ENCODE measurements around the gene NXT1.

NXT1 gene

DNA sequence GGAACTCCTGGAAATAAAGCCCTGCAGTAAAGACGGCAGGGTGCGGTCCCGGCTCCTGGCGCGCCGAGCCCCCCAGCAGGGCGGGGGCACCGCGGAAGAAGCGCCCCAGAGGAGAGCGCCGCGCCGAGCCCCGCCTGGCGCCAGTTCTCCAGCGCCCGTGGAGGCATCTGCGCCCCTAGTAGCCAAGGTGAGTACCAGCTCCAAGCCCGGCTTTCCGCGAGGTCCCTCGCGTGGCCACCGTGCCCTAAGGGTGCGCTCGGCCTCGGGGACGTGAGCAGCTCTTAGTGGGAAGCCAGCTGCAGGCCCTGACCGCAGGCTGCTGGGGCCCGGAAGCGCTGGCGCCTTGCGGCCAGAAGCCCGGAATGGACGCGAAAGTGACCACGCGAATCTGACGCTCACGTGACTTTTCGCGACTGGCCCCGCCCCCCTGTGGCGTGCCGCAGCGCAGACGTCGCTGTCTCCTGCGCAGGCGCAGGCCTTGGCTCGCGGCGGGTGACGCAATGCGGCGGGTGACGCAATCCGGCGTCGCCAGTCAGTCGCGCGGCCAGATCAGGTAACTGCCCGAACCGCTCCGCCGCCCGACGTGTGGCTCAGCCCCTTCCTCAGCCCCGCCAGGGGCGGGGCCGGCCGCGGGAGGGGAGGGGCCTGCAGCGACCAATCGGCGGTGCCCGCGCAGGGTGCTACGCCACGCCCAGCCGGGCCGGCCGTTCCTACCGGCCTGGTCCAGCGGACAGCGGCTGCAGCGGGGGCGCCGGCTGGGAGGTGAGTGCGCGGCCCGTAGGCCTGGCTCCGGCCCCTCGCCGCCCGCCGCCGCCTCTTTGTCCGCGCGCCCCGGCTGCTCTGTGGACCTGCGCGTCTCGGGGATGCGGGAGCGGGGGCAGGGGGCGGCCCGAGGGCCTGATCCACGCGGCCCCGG, 11.1 kb downstream of the NXT1 start, which contains the start of gene GZF1:
GZF1 (plus strand) TSS at position 707 of the 916 bp plus-strand sequence. CDS start 2,202 bp downstream, outside the sequence.
- peak; percentile 87 for DNase-seq

DNA sequence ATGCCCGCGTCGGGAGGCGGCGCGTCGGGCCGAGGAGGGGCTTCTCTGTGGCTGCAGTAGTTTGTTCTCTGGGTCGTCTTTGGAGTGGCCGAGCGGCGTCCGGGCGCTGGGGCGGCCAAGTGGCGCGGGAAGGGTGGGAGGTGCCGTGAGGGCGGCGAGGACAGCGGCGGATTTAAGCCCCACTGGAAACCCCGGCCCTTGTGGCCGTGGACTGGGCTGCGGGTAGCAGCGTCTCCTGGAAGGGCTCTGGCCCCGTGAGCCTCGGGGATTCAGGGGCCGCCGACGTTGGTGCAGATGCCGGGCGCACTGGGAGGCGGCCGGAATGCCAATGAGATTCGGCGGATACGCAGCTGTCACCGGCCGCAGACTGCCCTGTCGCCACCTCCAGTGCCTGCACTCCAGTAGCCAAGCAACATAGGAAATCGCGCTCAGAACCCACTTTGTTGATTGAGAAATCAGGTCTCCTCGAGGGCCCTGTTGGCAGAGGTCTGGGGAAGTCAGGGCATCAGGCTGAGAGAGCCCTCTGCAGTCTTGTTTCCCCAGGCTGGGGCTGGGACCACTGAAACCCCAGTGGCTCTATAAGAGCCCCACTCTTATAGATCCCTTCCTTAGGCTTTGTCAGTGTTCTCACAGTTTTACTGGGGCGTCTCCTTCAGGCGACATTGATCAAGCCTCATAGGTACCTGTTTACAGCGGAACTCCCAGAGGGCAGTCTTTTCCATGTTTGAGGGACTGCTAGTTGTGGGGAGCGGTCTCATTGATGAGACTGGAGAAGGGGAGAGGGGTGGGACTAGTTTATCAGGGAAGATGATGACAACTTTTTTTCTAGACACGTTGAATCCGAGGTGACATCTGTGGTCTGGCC, 12.0 kb downstream of the NXT1 start:
- DNase-seq: no peak

DNA sequence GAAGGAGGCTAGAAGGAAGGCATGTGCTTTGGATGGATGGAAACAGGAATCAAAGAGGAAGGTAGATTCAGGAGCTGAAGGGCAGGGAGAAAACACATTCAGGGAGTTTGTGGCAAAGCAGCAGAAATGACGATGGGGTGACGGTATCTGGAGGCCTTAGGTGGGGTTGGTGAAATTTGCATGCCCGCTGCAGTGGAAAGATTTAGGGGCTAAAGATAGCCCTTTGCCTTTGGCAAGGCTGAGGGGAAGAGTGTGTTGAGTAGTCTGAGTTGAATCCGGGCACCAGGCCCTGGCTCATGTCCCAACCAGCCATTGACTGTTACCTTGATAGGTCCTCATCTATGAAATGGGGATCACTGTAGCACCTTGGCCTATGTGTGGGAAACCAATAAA, 12.7 kb downstream of the NXT1 start:
- DNase-seq: no peak

DNA sequence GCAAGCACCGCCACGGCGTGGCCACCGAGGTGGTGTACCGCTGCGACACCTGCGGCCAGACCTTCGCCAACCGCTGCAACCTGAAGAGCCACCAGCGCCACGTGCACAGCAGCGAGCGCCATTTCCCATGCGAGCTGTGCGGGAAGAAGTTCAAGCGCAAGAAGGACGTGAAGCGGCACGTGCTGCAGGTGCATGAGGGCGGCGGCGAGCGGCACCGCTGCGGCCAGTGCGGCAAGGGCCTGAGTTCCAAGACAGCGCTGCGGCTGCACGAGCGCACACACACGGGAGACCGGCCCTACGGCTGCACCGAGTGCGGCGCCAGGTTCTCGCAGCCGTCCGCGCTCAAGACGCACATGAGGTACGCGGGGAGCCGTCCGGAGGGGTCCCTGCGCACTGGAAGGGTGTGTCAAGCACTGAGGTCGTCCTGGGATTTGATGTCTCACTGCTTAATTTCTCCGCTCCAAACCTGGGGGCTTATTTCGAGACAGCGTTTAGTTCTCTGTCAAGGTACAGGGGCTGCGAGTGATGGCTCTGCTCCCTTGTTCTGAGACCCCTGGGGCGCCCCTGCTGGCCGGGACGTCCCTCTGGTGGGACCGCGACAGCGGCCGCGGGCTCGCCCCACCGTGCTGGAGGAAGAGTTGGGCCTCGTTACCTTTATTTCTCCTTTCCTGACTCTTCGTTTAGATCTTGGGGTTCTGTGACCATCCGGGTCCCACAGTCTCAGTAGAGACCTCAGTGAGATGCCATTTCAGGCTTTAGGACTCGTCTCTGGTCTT, 15.0 kb downstream of the NXT1 start:
- DNase-seq: no peak

DNA sequence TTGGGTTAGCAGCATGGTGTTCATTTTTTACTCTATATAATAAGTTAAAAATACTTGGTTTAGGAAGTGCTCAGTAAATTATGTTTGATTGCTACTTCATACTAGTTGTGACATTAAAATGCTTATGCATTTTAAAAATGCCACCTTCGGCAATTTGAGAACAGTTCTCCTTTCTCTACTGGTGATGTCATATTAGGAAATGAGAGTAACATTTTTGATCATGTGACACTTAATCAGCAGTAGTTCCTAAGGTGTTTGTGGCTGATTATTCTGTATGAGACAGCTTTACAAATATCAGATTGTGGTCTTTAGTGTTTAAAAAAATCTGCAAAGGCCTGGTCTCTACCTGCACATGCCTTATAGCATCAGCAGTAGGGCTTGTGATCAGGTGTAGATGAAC, 15.8 kb downstream of the NXT1 start:
- DNase-seq: no peak

DNA sequence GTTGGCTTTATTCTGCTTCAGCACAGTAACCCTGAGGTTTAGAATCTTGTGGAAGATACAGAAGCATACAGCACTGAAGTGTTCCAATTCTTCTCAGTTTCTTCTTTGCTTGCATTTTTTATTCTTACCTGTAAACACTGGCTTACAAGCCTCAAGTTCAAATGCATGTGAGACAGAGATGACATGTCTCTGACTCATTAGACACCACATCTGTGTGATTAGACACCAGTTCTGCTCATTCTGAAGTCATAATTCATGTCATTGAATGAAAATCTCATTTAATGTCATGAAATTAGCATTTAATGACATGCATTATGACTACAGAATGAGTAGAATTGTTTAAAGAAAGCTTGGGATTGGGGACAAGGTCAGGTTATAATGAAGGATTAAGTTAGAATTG, 17.2 kb downstream of the NXT1 start:
- no peak for DNase-seq

DNA sequence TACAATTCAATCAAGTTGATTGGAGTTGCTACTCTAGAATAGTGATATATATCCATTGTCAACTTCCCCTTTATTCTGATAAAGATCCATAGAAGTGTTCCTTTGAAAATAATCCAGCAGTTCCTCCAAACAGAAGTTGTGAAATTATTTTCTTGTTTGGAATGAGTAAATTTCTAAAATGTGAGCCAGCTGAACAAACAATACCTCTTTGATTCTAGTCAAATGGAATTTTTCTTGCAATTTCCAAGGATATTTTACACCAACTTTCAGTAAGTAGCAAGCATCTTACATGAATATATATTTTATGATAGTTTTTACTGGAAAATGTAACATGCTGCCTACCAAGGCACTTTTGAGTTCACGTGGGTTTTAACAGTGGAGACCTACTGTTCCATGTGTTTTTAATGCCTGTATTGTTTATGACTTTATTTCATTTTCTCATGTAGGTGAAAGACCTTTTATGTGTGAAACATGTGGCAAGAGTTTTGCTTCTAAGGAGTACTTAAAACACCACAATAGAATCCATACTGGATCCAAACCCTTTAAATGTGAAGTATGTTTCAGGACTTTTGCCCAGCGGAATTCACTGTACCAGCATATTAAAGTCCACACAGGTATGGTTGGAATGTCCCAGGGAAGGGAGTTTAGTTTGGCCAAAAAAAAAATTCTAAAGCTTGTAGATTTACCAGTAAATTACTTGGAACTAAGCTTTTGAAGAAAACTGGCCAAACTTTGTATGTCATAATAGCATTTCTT, 17.9 kb downstream of the NXT1 start:
- no peak for DNase-seq

DNA sequence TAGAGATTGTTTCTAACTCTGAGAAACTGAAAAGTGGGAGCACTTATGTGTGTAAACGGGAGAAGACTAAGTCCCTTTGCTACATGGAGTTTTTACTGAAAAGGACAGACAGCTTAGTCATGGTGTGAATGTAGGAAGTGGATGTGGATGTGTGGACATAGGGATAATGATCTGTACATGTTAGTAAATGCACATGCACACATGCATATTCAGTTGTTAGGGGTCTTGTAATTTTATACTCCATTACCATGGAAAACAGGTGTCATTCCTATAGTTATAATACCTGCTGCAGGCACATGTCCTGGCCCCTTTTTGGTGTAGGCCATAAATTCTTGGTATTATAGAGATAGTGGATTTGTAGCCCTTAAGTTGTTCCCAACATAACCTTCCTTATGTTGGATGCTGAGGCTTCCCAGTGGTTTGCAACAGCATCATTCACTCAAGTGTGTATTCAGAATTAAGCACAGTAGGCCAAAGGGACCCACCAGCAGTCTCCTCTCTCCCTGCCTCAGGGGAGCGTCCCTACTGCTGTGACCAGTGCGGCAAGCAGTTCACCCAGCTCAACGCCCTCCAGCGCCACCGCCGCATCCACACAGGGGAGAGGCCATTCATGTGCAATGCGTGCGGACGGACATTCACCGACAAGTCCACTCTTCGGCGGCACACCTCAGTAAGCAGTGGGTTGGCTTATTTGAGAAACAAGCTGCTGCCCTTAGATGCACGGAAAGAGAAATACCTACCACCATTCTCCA, 18.7 kb downstream of the NXT1 start:
- DNase-seq: no peak

DNA sequence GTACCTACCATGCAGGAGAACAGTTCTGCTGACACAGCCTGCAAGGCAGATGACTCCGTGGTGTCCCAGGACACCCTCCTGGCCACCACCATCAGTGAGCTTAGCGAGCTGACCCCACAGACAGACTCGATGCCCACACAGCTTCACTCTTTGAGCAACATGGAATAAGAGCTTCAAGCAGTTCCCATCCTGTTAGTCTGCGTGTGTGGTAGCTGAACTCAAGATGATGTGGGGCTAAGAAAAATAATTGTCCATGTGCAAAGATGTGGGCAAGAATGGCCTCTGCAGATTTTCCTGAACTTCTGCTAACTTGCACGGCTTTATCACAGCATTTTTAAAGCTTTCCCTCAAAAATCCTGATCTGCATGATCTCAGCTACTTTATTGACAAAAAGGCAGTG, 19.7 kb downstream of the NXT1 start:
- no peak for DNase-seq

DNA sequence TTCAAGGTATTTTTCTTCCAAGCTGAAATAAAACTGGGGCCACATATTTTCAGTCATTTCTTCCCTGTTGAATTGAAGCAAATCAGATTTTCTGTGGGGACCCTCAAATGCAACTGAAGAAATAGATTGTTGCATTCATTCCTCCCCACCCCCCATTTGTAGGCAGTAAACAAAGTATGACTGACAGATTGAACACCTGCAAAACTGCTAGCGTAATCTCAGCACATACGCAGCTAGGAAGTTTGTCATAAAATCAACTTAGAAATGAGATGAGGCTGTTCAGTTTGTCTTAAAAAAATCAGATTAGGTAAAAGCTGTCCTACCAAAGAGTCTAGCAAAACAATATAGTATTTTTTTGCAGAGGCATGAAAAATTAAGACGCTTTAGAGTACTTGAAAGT, 20.3 kb downstream of the NXT1 start:
- DNase-seq: no peak

DNA sequence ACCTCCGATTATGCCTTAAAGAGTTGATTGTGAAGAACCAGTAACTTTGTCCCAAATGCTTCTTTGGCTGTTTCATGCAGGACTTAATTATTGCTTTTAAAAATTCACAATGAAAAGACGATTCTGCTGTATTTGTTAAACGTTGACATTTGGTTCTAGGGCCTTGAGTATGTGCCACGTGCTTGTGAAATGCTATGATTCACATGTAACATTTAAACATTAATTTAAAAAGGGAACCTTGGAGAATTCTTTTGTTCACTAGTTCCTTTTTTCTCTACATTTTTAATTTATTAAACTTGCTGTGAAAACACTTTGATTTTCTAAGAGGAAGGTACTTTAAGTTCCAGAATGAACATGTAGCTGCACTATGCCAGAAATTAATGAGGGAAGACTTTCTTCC, 20.9 kb downstream of the NXT1 start:
- no peak for DNase-seq

DNA sequence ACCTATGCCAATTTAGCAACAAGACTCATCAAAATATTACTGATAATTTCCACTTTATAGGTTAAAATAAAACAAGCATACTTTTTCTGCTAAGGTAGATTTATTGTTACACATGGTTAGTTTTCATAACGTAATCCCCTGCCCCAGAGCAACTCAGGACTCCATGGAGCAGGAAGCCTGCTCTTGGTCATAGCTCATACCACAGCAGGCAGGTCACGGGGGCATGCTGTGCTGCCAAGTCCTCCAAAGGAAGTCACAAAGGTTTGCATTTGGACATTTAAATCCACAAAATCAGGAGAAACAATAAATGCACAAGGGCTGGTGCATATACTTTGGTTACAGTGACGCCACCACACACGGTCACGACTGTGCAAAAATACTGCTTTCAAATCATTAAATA, 23.9 kb downstream of the NXT1 start:
- no peak for DNase-seq

DNA sequence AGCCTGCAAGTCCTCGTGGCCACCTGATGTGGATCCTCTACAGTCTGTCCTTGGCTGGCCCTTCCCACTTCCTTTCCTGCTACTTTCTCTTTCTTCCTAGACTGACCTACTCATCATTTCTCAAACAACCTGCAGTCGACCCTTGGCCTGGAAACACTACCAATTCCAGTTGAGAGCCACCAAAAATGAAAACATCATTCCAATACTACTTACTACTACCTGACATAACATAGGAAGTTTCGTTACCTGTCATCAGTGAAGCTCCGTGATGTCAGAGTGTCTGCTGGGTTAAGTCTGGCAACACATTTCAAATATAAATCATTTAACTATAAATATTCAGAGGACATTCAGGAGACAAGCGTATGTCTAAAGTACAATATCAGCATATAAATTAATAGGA, 25.2 kb downstream of the NXT1 start:
- no peak for DNase-seq

DNA sequence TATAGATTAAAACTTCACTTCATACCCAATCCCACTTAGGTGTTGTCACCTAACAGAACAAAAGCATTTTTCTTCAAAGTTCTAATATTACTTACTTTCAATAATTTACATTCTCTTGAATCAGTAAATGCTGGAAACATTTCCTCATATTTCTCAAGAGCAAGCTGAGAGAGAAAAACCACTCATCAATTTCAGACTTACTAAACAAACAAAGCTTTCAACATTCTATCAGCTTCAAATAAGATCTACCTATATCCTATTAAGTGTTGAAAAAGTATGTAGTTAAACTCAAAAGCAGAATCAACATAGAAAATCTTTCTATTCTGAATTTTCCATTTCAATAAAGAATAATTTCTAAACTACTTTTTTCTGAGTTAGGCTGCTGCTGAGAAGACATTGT, 29.2 kb downstream of the NXT1 start:
- no peak for DNase-seq

DNA sequence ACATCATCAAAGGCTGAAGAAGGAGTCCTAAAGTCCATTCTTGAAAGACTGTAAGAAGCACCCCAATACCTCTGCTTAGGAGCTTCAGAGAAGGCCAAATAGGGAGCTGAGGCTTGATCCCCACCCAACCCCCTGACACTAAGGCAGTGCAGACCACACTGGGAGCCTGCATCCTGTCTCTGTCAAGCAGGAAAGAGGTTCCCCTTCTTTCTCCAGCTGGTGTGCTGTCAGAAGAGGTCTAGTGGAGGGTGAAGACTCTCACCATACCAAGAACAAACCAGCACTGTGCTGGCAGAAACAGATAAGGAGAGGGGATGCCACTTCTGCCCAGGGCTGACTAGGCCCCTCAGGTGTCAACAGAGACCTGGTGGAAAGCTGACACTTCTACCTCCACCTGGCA, 31.3 kb downstream of the NXT1 start:
- DNase-seq: no peak

DNA sequence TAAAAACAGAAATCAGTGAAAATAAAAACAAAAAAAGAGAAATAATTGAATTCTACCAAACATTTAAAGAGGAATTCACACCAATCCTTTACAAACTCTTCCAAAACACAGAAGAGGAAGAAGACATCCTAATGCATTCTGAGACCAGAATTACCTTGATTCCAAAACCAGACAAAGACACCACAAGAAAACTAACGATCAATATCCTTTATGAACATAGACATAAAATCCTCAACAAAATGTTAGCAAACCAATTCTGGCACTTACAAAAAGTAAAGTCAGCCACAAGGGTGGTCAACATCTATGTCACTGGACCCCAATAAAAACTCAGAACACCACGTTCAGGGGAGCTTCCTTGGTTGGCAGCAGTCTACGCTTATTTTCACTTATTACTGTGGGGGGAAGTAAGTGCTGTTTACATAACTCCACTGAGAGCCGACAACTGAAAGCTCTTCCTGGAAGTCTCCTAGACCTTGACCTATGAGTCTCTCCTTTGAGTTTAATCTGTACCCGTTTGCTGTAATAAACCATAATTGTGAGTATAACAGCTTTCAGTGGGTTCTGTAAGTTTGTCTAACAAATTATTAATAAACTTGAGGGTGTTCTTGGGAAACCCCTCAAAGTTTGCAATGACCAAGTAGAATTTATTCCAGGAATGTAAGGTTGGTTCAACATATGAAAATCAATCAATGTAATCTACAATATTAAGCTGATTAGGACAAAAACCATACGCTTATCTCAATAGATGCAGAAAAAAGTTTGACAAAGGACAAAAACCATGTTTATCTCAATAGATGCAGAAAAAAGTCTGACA, 35.9 kb downstream of the NXT1 start:
- DNase-seq: no peak

DNA sequence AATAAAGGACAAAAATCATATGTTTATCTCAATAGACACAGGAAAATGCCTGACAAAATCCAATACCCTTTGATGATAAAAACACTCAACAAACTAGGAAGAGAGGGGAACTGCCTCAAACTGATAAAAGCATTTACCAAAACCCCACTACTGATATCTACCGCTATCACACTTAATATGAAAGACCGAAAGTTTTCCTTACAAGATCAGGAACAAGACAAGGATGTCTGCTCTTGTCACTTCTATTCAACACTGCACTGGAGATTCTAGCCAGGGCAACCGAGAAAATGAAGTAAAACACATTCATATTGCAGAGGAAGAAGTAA, 36.5 kb downstream of the NXT1 start:
- DNase-seq: no peak

DNA sequence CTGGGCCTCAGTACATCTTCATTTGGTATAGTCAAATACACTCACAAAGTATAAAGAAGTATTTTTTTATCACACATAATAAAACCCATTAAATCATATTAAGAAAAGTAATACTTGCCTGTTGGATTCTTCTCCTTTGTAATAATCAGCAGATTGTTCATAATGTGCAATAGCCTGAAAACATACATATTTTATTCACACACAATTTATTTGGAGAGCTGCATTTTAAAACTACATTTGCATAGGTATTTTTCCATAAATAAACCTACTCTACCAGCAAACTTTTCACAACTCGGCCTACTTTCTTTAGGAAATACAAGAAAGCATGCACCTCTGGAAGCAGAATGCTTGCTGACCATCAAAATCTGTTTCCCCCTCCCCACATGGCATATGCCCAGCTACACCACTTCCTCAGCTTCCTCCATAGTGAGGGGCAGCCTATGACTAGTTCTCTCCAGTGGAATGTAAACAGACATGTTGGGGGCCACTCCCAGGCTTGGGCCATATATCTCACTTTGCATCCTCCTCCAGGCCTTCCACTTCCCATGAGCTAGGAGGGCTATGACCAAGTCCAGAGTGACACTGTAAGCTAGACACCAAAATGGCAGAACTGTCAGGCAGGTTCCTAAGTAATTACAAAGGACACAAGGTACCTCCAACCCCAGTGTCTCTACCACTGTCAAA, 39.6 kb downstream of the NXT1 start:
- DNase-seq: no peak

DNA sequence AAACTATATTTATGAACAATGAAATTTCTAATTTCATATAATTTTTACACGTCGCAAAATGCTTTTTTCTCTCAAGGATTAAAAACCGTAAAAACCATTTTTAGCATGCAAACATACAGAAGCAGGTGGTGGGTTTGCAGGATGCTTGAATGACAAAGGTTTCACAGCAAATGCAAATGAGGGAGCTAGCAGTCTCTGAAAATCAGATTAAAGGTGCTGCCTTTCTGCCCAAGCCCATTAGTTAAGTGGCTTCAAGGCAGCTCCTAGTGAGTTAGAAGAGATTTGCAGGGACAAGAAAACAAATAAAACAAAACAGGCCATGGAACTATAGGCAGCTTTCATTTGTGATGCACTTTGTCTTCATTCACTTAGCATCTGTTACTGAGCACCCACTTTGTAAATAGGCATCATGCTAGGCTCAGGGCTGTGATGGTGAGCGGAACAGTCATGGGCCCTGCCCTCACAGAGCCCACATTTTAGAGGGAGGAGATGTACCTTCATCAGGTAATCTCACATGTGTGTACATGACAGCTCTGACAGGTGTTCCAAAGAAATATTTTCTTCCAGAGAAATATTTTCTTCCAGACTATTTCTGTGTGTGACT, 41.2 kb downstream of the NXT1 start:
- DNase-seq: no peak

Measured in NCI-H1417 treated with DMSO at 0.1 percent for 48 hours (cell line).